ENCODE data around the gene UTRN.

UTRN gene

DNA sequence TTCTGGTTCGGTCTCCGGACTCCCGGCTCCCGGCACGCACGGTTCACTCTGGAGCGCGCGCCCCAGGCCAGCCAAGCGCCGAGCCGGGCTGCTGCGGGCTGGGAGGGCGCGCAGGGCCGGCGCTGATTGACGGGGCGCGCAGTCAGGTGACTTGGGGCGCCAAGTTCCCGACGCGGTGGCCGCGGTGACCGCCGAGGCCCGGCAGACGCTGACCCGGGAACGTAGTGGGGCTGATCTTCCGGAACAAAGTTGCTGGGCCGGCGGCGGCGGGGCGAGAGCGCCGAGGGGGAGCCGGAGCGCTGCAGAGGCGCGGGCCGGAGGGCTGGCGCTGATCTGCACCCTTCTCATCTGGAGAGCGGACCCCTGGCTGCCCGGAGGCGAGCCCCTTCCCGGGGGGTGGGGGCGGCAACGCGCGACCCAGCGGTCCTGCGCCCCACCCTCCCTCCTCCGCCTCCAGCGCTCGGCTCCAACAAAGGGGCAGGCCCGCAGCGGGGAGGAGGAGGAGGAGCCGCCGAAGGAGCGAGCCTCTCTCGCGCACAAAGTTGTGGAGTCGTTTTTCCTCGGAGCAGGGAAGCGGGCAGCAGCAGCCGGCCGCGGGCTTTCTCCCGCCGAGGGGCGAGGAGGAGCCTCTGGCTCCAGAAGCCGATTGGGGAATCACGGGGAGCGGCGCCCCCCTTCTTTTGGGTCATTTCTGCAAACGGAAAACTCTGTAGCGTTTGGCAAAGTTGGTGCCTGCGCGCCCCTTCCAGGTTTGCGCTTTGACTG, at the start of gene UTRN:
Gene UTRN (plus strand): TSS at position 553 of the 765 bp plus-strand sequence. CDS start 6,494 bp downstream, outside the sequence.
- Histone ChIP-seq H4K20me1 (ENCODE audit: insufficient read depth, low read length) (no peaks in the 10 kb centered on the region), H2AFZ (ENCODE audit: low read depth, low read length) (no peak within 1 kb of the TSS), H3K4me2 (ENCODE audit: low read length) (no peak within 1 kb of the TSS), H3K4me1 (ENCODE audit: low read length) (no peaks in the 10 kb centered on the region), H3K9ac (ENCODE audit: low read length) (no peak within 1 kb of the TSS), H3K36me3 (replicated peaks; ENCODE audit: low read depth, low read length) (no peaks in the 10 kb centered on the region), H3K27me3 (ENCODE audit: low read depth, low read length) (no peaks in the 10 kb centered on the region), H3K79me2 (ENCODE audit: low read length) (no peaks in the 10 kb centered on the region), H3K9me3 (ENCODE audit: insufficient read depth, low read length) (no peaks in the 10 kb centered on the region), H3K4me3 (ENCODE audit: low read length) (no peak within 1 kb of the TSS), H3K27ac (ENCODE audit: low read length) (no peak within 1 kb of the TSS)
- TF ChIP-seq, protein P1, sequence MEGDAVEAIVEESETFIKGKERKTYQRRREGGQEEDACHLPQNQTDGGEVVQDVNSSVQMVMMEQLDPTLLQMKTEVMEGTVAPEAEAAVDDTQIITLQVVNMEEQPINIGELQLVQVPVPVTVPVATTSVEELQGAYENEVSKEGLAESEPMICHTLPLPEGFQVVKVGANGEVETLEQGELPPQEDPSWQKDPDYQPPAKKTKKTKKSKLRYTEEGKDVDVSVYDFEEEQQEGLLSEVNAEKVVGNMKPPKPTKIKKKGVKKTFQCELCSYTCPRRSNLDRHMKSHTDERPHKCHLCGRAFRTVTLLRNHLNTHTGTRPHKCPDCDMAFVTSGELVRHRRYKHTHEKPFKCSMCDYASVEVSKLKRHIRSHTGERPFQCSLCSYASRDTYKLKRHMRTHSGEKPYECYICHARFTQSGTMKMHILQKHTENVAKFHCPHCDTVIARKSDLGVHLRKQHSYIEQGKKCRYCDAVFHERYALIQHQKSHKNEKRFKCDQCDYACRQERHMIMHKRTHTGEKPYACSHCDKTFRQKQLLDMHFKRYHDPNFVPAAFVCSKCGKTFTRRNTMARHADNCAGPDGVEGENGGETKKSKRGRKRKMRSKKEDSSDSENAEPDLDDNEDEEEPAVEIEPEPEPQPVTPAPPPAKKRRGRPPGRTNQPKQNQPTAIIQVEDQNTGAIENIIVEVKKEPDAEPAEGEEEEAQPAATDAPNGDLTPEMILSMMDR (IDR thresholded peaks at IDR 0.05; ENCODE audit: low read depth, low read length) = no peak
- no peak for TF ChIP-seq EZH2phosphoT487 (IDR thresholded peaks at IDR 0.05; ENCODE audit: low read depth)

DNA sequence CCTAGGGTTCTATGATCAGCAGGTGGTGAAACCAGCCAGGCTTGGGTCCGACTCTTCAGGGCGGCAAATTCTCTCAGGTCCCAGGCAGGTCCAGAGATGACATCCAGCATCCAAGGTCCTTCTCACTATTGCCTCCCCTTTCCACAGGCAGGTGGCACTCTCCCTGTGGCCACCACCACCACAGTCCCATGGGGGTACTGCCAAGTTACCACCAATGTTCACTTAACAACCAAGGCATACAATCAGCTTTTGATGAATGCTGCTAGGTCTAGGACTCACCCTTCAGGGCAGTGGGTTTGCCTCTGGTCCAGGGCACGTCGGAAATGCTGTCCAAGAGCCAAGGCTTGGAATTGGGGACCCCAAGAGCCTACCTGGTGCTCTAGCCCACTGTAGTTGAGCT, 40.4 kb upstream of the UTRN start:
- no peaks in the 10 kb centered on the region for H3K79me2 ChIP-seq (ENCODE audit: low read length)
- H3K4me1 ChIP-seq (ENCODE audit: low read length) = peaks cover 9% of the 10 kb centered on the region
- H3K27me3 ChIP-seq (ENCODE audit: low read depth, low read length) = no peaks in the 10 kb centered on the region
- H2AFZ ChIP-seq (ENCODE audit: low read depth, low read length) = no peak overlapping the region
- H3K4me3 ChIP-seq (ENCODE audit: low read length) = no peak overlapping the region
- H3K4me2 ChIP-seq (ENCODE audit: low read length) = no peak overlapping the region
- H3K36me3 ChIP-seq (replicated peaks; ENCODE audit: low read depth, low read length) = no peaks in the 10 kb centered on the region
- no peak overlapping the region for H3K9ac ChIP-seq (ENCODE audit: low read length)
- no peaks in the 10 kb centered on the region for H3K9me3 ChIP-seq (ENCODE audit: insufficient read depth, low read length)
- no peak for TF ChIP-seq EZH2phosphoT487 (IDR thresholded peaks at IDR 0.05; ENCODE audit: low read depth)
- TF ChIP-seq, protein P1 (IDR thresholded peaks at IDR 0.05; ENCODE audit: low read depth, low read length) = no peak
- H3K27ac ChIP-seq (ENCODE audit: low read length) = no peak overlapping the region
- no peaks in the 10 kb centered on the region for H4K20me1 ChIP-seq (ENCODE audit: insufficient read depth, low read length)

DNA sequence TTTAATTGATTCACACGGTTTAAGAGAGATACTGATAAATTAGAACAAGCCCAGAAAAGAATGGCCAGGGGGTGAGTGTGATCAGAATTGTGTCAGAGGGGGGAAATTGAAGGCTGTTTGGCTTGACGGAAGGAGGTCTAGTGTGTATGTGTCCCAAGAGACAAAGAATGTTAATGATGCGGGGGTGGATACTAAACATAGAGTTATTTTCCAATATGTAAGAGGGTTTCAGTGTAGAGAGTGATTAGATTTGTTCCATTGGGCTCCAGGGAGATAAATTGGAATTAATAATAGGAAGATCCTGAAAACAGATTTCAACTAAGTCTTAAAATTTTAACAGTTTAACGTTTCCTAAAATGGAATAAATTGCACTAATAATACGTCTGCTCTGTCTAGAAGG, 38.1 kb upstream of the UTRN start:
- Histone ChIP-seq H3K27me3 (ENCODE audit: low read depth, low read length) (no peaks in the 10 kb centered on the region), H3K36me3 (replicated peaks; ENCODE audit: low read depth, low read length) (no peaks in the 10 kb centered on the region), H3K4me3 (ENCODE audit: low read length) (no peak overlapping the region), H3K9me3 (ENCODE audit: insufficient read depth, low read length) (no peaks in the 10 kb centered on the region), H3K9ac (ENCODE audit: low read length) (no peak overlapping the region), H3K4me2 (ENCODE audit: low read length) (no peak overlapping the region), H3K27ac (ENCODE audit: low read length) (no peak overlapping the region), H3K4me1 (ENCODE audit: low read length) (peaks cover 9% of the 10 kb centered on the region), H4K20me1 (ENCODE audit: insufficient read depth, low read length) (no peaks in the 10 kb centered on the region), H2AFZ (ENCODE audit: low read depth, low read length) (no peak overlapping the region), H3K79me2 (ENCODE audit: low read length) (no peaks in the 10 kb centered on the region)
- TF ChIP-seq, protein P1 (IDR thresholded peaks at IDR 0.05; ENCODE audit: low read depth, low read length) = no peak
- TF ChIP-seq EZH2phosphoT487 (IDR thresholded peaks at IDR 0.05; ENCODE audit: low read depth) = no peak

DNA sequence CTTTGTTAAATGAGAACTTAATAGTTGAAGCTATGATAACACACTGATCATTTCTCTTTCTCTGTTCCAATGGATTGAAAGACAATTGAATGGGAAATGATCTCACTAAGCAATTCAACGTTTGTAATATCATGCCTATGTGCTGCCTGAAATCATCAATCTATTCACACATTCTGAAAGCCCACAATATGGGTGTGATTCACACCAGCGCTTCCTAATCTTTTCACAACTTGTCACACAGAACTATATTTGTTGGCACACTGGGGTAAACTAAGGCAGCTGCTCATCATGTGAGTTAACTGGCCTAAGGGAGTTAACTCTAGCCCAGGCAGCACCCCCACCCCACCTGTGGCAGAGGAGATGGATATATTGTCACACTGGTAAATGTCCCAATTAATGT, 37.1 kb upstream of the UTRN start:
- TF ChIP-seq, protein P1 (IDR thresholded peaks at IDR 0.05; ENCODE audit: low read depth, low read length) = no peak
- no peak for TF ChIP-seq EZH2phosphoT487 (IDR thresholded peaks at IDR 0.05; ENCODE audit: low read depth)

More for the DNA sequence above, 37.1 kb upstream of the UTRN start:
- H2AFZ ChIP-seq (ENCODE audit: low read depth, low read length) = no peak overlapping the region
- H3K4me3 ChIP-seq (ENCODE audit: low read length) = no peak overlapping the region
- no peaks in the 10 kb centered on the region for H3K79me2 ChIP-seq (ENCODE audit: low read length)
- H3K4me2 ChIP-seq (ENCODE audit: low read length) = no peak overlapping the region
- no peaks in the 10 kb centered on the region for H3K9me3 ChIP-seq (ENCODE audit: insufficient read depth, low read length)
- no peaks in the 10 kb centered on the region for H3K36me3 ChIP-seq (replicated peaks; ENCODE audit: low read depth, low read length)
- H4K20me1 ChIP-seq (ENCODE audit: insufficient read depth, low read length) = no peaks in the 10 kb centered on the region
- H3K4me1 ChIP-seq (ENCODE audit: low read length) = peaks cover 9% of the 10 kb centered on the region
- H3K9ac ChIP-seq (ENCODE audit: low read length) = no peak overlapping the region
- no peaks in the 10 kb centered on the region for H3K27me3 ChIP-seq (ENCODE audit: low read depth, low read length)
- no peak overlapping the region for H3K27ac ChIP-seq (ENCODE audit: low read length)

All from OCI-LY3 (cell line).